ENCODE results near the gene SCAPER. TPM values are rescaled to one million over a fixed set of nuclear protein-coding genes. Genes with fewer than 3 reads are reported as not detected.
"Not testable (repeated sequence)": the region's sequence is repeated elsewhere in the genome, so short reads cannot be mapped to it uniquely, and the experiment has no call there.

Gene SCAPER
- polyA plus RNA-seq, 1 donor from 2014 or later: 77.1 TPM

DNA sequence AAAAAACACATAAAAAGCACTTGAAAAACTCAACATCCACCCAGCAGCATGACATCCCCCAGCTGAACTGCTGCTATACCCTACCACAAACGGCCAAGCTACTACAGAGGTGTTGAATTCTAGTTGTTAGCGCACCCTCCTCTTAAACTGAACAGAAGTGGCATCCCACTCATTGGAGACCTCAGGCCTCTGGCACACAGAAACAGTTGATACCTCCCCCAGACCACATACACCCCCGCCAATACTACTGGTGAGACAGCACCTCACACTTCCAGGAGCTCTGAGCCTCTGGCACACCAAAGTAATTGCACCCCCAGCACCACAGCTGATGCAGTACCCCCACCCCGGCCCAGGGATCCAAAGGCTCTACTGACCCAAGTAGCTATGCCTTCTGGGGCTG, 190.2 kb downstream of the SCAPER start:
- no peak overlapping the region for H3K4me2 ChIP-seq (ENCODE audit: low read length)
- H3K9ac ChIP-seq (ENCODE audit: low read length): no peak overlapping the region
- no peaks in the 10 kb centered on the region for H3K9me2 ChIP-seq (ENCODE audit: insufficient read depth, low read length)
- no peak overlapping the region for H3K4me3 ChIP-seq (ENCODE audit: low read length)
- no peaks in the 10 kb centered on the region for H3K27me3 ChIP-seq (ENCODE audit: insufficient read depth, low read depth, low read length)
- no peak overlapping the region for H3K27ac ChIP-seq (ENCODE audit: low read length)
- no peak overlapping the region for H2AFZ ChIP-seq (ENCODE audit: low read depth, low read length)
- no peaks in the 10 kb centered on the region for H3K9me3 ChIP-seq (ENCODE audit: low read length)
- no peaks in the 10 kb centered on the region for H4K20me1 ChIP-seq (ENCODE audit: insufficient read depth)
- H3K79me2 ChIP-seq (replicated peaks; ENCODE audit: insufficient read depth, low read length): no peaks in the 10 kb centered on the region
- no peaks in the 10 kb centered on the region for H3F3A ChIP-seq (ENCODE audit: insufficient read depth, low read length, poor library complexity, severe bottlenecking)
- TF ChIP-seq EZH2 (IDR thresholded peaks at IDR 0.05; ENCODE audit: borderline replicate concordance, insufficient read depth, low read length, poor library complexity, severe bottlenecking): no peak
- TF ChIP-seq POLR2AphosphoS5 (IDR thresholded peaks at IDR 0.05): no peak
- no peak for TF ChIP-seq TAF1 (IDR thresholded peaks at IDR 0.05; ENCODE audit: low read depth)
- no peaks in the 10 kb centered on the region for H3K36me3 ChIP-seq (ENCODE audit: insufficient read depth, low read length)

DNA sequence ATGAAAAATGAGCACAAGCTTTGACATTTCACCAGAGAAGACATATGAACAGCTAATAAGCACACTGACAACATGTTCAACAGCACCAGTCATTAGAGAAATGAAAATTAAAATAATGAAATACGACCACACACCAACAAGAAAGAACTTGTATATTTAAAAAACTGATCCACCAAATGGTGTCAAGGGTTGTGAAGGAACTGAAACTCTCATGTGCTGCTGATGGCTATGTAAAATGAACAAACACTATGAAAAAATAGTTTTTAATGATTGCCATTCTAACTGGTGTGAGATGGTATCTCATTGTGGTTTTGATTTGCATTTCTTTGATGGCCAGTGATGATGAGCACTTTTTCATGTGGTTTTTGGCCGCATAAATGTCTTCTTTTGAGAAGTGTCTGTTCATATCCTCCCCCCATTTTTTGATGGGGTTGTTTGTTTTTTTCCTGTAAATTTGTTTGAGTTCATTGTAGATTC, 193.8 kb downstream of the SCAPER start:
- Histone ChIP-seq H3K27me3 (ENCODE audit: insufficient read depth, low read depth, low read length) (no peaks in the 10 kb centered on the region), H3K27ac (ENCODE audit: low read length) (no peak overlapping the region), H3K4me2 (ENCODE audit: low read length) (no peak overlapping the region), H3K4me3 (ENCODE audit: low read length) (no peak overlapping the region), H3K9ac (ENCODE audit: low read length) (no peak overlapping the region), H3K79me2 (replicated peaks; ENCODE audit: insufficient read depth, low read length) (no peaks in the 10 kb centered on the region), H3K36me3 (ENCODE audit: insufficient read depth, low read length) (no peaks in the 10 kb centered on the region), H3K9me3 (ENCODE audit: low read length) (no peaks in the 10 kb centered on the region), H3K9me2 (ENCODE audit: insufficient read depth, low read length) (no peaks in the 10 kb centered on the region), H4K20me1 (ENCODE audit: insufficient read depth) (no peaks in the 10 kb centered on the region), H3F3A (ENCODE audit: insufficient read depth, low read length, poor library complexity, severe bottlenecking) (no peaks in the 10 kb centered on the region), H2AFZ (ENCODE audit: low read depth, low read length) (no peak overlapping the region)
- TF ChIP-seq RAD21 (conservative IDR thresholded peaks at IDR 0.05) (no peak), EZH2 (IDR thresholded peaks at IDR 0.05; ENCODE audit: borderline replicate concordance, insufficient read depth, low read length, poor library complexity, severe bottlenecking) (no peak), TAF1 (IDR thresholded peaks at IDR 0.05; ENCODE audit: low read depth) (no peak), SMC3 (conservative IDR thresholded peaks at IDR 0.05; ENCODE audit: poor library complexity) (no peak), EP300 (conservative IDR thresholded peaks at IDR 0.05; ENCODE audit: poor library complexity, severe bottlenecking) (no peak), MXI1 (conservative IDR thresholded peaks at IDR 0.05; ENCODE audit: poor library complexity, severe bottlenecking) (no peak), POLR2AphosphoS5 (IDR thresholded peaks at IDR 0.05) (no peak)
- TF ChIP-seq, protein P1, sequence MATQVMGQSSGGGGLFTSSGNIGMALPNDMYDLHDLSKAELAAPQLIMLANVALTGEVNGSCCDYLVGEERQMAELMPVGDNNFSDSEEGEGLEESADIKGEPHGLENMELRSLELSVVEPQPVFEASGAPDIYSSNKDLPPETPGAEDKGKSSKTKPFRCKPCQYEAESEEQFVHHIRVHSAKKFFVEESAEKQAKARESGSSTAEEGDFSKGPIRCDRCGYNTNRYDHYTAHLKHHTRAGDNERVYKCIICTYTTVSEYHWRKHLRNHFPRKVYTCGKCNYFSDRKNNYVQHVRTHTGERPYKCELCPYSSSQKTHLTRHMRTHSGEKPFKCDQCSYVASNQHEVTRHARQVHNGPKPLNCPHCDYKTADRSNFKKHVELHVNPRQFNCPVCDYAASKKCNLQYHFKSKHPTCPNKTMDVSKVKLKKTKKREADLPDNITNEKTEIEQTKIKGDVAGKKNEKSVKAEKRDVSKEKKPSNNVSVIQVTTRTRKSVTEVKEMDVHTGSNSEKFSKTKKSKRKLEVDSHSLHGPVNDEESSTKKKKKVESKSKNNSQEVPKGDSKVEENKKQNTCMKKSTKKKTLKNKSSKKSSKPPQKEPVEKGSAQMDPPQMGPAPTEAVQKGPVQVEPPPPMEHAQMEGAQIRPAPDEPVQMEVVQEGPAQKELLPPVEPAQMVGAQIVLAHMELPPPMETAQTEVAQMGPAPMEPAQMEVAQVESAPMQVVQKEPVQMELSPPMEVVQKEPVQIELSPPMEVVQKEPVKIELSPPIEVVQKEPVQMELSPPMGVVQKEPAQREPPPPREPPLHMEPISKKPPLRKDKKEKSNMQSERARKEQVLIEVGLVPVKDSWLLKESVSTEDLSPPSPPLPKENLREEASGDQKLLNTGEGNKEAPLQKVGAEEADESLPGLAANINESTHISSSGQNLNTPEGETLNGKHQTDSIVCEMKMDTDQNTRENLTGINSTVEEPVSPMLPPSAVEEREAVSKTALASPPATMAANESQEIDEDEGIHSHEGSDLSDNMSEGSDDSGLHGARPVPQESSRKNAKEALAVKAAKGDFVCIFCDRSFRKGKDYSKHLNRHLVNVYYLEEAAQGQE (IDR thresholded peaks at IDR 0.05; ENCODE audit: borderline replicate concordance): no peak
- TF ChIP-seq, protein P2, sequence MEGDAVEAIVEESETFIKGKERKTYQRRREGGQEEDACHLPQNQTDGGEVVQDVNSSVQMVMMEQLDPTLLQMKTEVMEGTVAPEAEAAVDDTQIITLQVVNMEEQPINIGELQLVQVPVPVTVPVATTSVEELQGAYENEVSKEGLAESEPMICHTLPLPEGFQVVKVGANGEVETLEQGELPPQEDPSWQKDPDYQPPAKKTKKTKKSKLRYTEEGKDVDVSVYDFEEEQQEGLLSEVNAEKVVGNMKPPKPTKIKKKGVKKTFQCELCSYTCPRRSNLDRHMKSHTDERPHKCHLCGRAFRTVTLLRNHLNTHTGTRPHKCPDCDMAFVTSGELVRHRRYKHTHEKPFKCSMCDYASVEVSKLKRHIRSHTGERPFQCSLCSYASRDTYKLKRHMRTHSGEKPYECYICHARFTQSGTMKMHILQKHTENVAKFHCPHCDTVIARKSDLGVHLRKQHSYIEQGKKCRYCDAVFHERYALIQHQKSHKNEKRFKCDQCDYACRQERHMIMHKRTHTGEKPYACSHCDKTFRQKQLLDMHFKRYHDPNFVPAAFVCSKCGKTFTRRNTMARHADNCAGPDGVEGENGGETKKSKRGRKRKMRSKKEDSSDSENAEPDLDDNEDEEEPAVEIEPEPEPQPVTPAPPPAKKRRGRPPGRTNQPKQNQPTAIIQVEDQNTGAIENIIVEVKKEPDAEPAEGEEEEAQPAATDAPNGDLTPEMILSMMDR (IDR thresholded peaks at IDR 0.05; ENCODE audit: poor library complexity, severe bottlenecking): no peak

DNA sequence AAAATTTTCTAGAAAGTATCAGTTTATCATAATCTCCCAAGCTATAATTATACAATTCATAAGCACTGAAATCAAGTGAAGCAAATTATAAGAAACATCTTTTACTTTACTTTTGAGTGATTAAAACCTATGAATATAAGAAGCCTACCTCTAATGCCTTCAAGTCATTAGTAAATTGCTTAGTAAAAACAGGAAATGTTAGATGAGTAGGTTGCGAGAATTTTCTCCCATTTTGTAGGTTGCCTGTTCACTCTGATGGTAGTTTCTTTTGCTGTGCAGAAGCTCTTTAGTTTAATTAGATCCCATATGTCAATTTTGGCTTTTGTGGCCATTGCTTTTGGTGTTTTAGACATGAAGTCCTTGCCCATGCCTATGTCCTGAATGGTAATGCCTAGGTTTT, 201.1 kb downstream of the SCAPER start:
- not testable (repeated sequence) for H3K36me3 ChIP-seq (ENCODE audit: insufficient read depth, low read length); H3K27me3 ChIP-seq (ENCODE audit: insufficient read depth, low read depth, low read length); H3K27ac ChIP-seq (ENCODE audit: low read length); H3K4me3 ChIP-seq (ENCODE audit: low read length); H3K79me2 ChIP-seq (replicated peaks; ENCODE audit: insufficient read depth, low read length); H3K9me2 ChIP-seq (ENCODE audit: insufficient read depth, low read length); H4K20me1 ChIP-seq (ENCODE audit: insufficient read depth); H3K9me3 ChIP-seq (ENCODE audit: low read length); H3K4me2 ChIP-seq (ENCODE audit: low read length); H3K9ac ChIP-seq (ENCODE audit: low read length); H2AFZ ChIP-seq (ENCODE audit: low read depth, low read length); H3F3A ChIP-seq (ENCODE audit: insufficient read depth, low read length, poor library complexity, severe bottlenecking)
